Measurements from ENCODE around the gene BIRC6. TPM values are rescaled to one million over a fixed set of nuclear protein-coding genes. Genes with fewer than 3 reads are reported as not detected.

Gene BIRC6, protein sequence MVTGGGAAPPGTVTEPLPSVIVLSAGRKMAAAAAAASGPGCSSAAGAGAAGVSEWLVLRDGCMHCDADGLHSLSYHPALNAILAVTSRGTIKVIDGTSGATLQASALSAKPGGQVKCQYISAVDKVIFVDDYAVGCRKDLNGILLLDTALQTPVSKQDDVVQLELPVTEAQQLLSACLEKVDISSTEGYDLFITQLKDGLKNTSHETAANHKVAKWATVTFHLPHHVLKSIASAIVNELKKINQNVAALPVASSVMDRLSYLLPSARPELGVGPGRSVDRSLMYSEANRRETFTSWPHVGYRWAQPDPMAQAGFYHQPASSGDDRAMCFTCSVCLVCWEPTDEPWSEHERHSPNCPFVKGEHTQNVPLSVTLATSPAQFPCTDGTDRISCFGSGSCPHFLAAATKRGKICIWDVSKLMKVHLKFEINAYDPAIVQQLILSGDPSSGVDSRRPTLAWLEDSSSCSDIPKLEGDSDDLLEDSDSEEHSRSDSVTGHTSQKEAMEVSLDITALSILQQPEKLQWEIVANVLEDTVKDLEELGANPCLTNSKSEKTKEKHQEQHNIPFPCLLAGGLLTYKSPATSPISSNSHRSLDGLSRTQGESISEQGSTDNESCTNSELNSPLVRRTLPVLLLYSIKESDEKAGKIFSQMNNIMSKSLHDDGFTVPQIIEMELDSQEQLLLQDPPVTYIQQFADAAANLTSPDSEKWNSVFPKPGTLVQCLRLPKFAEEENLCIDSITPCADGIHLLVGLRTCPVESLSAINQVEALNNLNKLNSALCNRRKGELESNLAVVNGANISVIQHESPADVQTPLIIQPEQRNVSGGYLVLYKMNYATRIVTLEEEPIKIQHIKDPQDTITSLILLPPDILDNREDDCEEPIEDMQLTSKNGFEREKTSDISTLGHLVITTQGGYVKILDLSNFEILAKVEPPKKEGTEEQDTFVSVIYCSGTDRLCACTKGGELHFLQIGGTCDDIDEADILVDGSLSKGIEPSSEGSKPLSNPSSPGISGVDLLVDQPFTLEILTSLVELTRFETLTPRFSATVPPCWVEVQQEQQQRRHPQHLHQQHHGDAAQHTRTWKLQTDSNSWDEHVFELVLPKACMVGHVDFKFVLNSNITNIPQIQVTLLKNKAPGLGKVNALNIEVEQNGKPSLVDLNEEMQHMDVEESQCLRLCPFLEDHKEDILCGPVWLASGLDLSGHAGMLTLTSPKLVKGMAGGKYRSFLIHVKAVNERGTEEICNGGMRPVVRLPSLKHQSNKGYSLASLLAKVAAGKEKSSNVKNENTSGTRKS (N-terminal part only)
- 85.0 TPM for total RNA-seq (2013)
- polyA plus RNA-seq (10 to 100 TPM; 11.5 to 32.6 (median 12.9) TPM), polyA minus RNA-seq (89.6 and 125 TPM in 2 replicates), total RNA-seq (255 to 631 (median 560) reads per million in 11 experiments)

DNA sequence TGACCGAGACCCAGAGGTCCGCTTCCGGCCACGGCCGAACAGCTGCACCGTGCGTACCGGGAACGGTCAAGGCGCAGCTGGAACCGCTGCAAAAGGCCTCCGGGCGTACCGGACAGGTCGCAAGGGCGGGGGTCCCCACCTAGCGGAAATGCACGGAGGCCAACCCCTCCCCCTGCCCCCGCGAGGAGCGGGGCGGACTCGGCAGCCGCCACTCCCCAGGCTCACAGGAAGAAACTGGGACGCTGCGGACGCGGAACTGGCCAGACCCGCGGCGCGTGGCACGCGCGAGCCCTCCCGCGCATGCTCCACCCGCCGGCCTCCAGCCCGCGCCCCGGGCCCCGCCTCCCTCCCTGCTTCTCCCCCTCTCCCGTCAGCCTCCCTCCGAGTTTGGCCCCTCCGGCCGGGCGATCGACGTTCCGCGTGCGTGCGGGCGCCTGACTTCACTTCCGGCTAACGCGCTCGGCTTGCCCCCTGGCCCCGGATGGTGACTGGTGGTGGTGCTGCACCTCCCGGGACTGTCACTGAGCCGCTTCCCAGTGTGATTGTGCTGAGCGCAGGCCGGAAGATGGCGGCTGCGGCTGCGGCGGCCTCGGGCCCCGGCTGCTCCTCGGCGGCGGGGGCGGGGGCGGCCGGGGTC, at the start of gene BIRC6:
BIRC6 (plus strand) TSS at position 343 of the 637 bp plus-strand sequence; CDS start at position 482, 139 bp downstream.
- WGBS (ENCODE audit: insufficient coverage) = under 1% methylated on average over 76 of the region's 76 CpGs
- Mint-ChIP-seq H3K4me1 (peaks cover 33% of the 10 kb centered on the region), H3K9me3 (peaks cover 0 to 5% (median 0%) of the 10 kb centered on the region in 7 donors), H3K4me3 (peak within 1 kb of the TSS; percentile 91 to 94), H3K27ac (peak within 1 kb of the TSS; percentile 94 to 98 (median 96)), H3K36me3 (peaks cover 0 to 13% of the 10 kb centered on the region in 2 donors), H3K27me3 (ENCODE audit: low read depth in 3 of 3) (peaks cover 0 to 2% (median 0%) of the 10 kb centered on the region in 3 donors)
- TF ChIP-seq, protein P1, sequence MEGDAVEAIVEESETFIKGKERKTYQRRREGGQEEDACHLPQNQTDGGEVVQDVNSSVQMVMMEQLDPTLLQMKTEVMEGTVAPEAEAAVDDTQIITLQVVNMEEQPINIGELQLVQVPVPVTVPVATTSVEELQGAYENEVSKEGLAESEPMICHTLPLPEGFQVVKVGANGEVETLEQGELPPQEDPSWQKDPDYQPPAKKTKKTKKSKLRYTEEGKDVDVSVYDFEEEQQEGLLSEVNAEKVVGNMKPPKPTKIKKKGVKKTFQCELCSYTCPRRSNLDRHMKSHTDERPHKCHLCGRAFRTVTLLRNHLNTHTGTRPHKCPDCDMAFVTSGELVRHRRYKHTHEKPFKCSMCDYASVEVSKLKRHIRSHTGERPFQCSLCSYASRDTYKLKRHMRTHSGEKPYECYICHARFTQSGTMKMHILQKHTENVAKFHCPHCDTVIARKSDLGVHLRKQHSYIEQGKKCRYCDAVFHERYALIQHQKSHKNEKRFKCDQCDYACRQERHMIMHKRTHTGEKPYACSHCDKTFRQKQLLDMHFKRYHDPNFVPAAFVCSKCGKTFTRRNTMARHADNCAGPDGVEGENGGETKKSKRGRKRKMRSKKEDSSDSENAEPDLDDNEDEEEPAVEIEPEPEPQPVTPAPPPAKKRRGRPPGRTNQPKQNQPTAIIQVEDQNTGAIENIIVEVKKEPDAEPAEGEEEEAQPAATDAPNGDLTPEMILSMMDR (IDR thresholded peaks at IDR 0.05) = no peak
- Histone ChIP-seq H3K4me2 (replicated peaks; ENCODE audit: extremely low read depth, low read length, poor library complexity, severe bottlenecking) (peak within 1 kb of the TSS; percentile 84), H3K36me3 (replicated peaks in 1 of 2; ENCODE audit: control insufficient read depth in 1 of 2, insufficient read depth in 2 of 2, low read length in 2 of 2) (peaks cover 2 to 5% of the 10 kb centered on the region in 2 donors), H2AFZ (ENCODE audit: insufficient read depth, low read depth, low read length, poor library complexity, severe bottlenecking) (peak within 1 kb of the TSS; percentile 81), H3K27me3 (ENCODE audit: control insufficient read depth in 2 of 2, insufficient read depth in 2 of 2, low read length in 2 of 2) (no peaks in the 10 kb centered on the region), H3K27ac (ENCODE audit: low read depth in 1 of 2, low read length in 2 of 2) (peak within 1 kb of the TSS; percentile 96 to 99), H3K4me3 (replicated peaks in 1 of 3; ENCODE audit: low read depth in 2 of 3, low read length in 3 of 3) (peak within 1 kb of the TSS; percentile 89 to 94 (median 89)), H3K79me2 (ENCODE audit: insufficient read depth, low read length) (peaks cover 47% of the 10 kb centered on the region), H4K20me1 (ENCODE audit: insufficient read depth, low read length) (peaks cover 38% of the 10 kb centered on the region), H3K4me1 (ENCODE audit: control insufficient read depth in 1 of 2, insufficient read depth in 2 of 2, low read length in 2 of 2) (peaks cover 26% of the 10 kb centered on the region in 2 donors), H3K9ac (ENCODE audit: insufficient read depth, low read length, poor library complexity, severe bottlenecking) (peak within 1 kb of the TSS; percentile 97), H3K9me3 (replicated peaks in 1 of 2; ENCODE audit: control insufficient read depth in 1 of 2, insufficient read depth in 1 of 2, low read length in 2 of 2) (no peaks in the 10 kb centered on the region)
- intact Hi-C loops (cut with micrococcal nuclease) = loop anchor here (5.0 to 10.0 kb wide), 3 partner anchors 69 to 94 kb away; partner anchors contain the start of gene NLRC4 (in 2 of the 2)
- peak; percentile 95 to 99 (median 98) for DNase-seq
